ENCODE measurements around the gene CALML3. TPM values are rescaled to one million over a fixed set of nuclear protein-coding genes. Genes with fewer than 3 reads are reported as not detected.

The CALML3 gene
- total and polyA plus RNA-seq, 2 of the 13 experiments (the other 11 are each of a cell fraction or from before 2014, with no cell fraction given) = not detected

DNA sequence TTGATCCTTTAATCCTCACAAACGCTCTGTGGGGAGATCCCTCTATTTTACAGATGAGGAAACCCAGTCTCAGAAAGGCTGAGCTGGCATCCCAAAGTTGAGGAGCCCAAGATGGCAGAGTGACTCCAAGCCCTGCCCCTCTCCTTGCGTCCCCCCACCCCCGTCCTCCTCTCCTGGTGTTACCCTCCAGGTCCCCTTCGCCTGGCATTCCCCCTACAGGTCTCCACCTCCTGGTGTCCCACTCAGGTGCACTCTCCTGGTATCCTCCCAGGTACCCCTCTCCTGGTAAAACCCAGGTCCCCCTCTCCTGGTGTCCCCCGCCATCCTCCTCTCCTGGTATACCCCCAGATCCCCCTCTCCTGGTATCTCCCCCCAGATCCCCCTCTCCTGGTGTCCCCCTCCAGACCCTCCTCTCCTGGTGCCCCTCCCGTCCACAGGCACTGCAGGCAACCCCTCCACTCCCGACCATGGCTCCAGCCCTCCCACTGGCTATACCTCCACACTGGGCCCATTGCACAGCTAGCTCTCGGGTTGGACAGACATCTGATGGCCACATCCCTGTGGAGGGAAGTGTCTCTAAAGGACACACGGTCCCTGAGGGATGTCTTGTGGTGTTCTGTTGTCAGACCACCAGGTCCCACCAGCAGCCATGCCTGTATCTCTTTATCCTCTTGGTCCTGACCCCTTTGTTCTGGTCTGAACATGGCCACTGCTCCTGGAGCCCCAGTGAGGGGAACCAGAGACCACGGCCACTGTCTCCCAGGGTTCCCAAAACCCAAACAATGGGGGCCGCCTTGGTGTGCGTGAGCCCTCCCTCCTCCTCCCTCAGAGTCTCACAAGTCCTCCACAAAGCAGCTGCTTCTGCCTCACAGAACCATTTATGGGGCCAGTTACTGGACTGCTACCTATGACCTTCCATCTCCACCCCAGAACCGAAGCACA is 37.2 kb downstream of the CALML3 start:
- WGBS (ENCODE audit: low lambda C conversion rate) = 70% methylated on average over 13 of the region's 13 CpGs
- no peaks in the 10 kb centered on the region for H3K9me3 ChIP-seq (ENCODE audit: low read length)
- in situ Hi-C loops (cut with HindIII; ENCODE audit: extremely low pct_ligation_motif_present, low pct_unique_long_range_greater_than_20kb) = no loop called here
- ChIA-PET CTCF (ENCODE audit: low intra/inter-chr PET ratio, low total read pairs) (no interaction called here), POLR2A (interaction anchor here (1.5 kb wide), 1 partner anchor 13 kb away, joined by 3 read pairs; no protein-coding TSS in a partner anchor)
- FAIRE-seq (no peak), ATAC-seq (no peak), DNase-seq (ENCODE audit: low spot score) (no peak)
- BruUV-seq (replicated peaks) = no TSS peak
- H3K79me2 ChIP-seq (ENCODE audit: insufficient read depth, low read length) = no peaks in the 10 kb centered on the region
- no peak overlapping the region for H3K4me2 ChIP-seq (ENCODE audit: low read depth, low read length)
- no peak overlapping the region for H3K9ac ChIP-seq (ENCODE audit: insufficient read depth, low read depth, low read length)
- H3K27ac ChIP-seq (ENCODE audit: extremely low read length, insufficient read depth, low read length) = no peak overlapping the region
- peaks cover 74% of the 10 kb centered on the region for H3K4me1 ChIP-seq (ENCODE audit: insufficient read depth, low read length)
- no peak for TF ChIP-seq GFI1 (CRISPR knock-in tag; IDR thresholded peaks at IDR 0.05; ENCODE audit: borderline replicate concordance)
- TF ChIP-seq KDM5A (IDR thresholded peaks at IDR 0.05; ENCODE audit: borderline replicate concordance, low read length) = no peak
- TF ChIP-seq KDM4B (CRISPR knock-in tag; IDR thresholded peaks at IDR 0.05) = no peak
- no peak for TF ChIP-seq ZNF572 (CRISPR knock-in tag; IDR thresholded peaks at IDR 0.05)
- TF ChIP-seq, protein P1, sequence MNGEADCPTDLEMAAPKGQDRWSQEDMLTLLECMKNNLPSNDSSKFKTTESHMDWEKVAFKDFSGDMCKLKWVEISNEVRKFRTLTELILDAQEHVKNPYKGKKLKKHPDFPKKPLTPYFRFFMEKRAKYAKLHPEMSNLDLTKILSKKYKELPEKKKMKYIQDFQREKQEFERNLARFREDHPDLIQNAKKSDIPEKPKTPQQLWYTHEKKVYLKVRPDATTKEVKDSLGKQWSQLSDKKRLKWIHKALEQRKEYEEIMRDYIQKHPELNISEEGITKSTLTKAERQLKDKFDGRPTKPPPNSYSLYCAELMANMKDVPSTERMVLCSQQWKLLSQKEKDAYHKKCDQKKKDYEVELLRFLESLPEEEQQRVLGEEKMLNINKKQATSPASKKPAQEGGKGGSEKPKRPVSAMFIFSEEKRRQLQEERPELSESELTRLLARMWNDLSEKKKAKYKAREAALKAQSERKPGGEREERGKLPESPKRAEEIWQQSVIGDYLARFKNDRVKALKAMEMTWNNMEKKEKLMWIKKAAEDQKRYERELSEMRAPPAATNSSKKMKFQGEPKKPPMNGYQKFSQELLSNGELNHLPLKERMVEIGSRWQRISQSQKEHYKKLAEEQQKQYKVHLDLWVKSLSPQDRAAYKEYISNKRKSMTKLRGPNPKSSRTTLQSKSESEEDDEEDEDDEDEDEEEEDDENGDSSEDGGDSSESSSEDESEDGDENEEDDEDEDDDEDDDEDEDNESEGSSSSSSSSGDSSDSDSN (CRISPR knock-in tag; IDR thresholded peaks at IDR 0.05) = no peak
- TF ChIP-seq DNMT1 (CRISPR knock-in tag; IDR thresholded peaks at IDR 0.05) = no peak
- no peak for TF ChIP-seq SPEN (CRISPR knock-in tag; IDR thresholded peaks at IDR 0.05; ENCODE audit: low read depth)
- no peak for TF ChIP-seq ZNF251 (CRISPR knock-in tag; IDR thresholded peaks at IDR 0.05)
- no peak for TF ChIP-seq MEIS1 (CRISPR knock-in tag; IDR thresholded peaks at IDR 0.05; ENCODE audit: borderline replicate concordance)
- no peak for TF ChIP-seq ONECUT2 (CRISPR knock-in tag; IDR thresholded peaks at IDR 0.05)
- no peak for TF ChIP-seq ZNF788 (CRISPR knock-in tag; IDR thresholded peaks at IDR 0.05; ENCODE audit: borderline replicate concordance)
- TF ChIP-seq, protein P2, sequence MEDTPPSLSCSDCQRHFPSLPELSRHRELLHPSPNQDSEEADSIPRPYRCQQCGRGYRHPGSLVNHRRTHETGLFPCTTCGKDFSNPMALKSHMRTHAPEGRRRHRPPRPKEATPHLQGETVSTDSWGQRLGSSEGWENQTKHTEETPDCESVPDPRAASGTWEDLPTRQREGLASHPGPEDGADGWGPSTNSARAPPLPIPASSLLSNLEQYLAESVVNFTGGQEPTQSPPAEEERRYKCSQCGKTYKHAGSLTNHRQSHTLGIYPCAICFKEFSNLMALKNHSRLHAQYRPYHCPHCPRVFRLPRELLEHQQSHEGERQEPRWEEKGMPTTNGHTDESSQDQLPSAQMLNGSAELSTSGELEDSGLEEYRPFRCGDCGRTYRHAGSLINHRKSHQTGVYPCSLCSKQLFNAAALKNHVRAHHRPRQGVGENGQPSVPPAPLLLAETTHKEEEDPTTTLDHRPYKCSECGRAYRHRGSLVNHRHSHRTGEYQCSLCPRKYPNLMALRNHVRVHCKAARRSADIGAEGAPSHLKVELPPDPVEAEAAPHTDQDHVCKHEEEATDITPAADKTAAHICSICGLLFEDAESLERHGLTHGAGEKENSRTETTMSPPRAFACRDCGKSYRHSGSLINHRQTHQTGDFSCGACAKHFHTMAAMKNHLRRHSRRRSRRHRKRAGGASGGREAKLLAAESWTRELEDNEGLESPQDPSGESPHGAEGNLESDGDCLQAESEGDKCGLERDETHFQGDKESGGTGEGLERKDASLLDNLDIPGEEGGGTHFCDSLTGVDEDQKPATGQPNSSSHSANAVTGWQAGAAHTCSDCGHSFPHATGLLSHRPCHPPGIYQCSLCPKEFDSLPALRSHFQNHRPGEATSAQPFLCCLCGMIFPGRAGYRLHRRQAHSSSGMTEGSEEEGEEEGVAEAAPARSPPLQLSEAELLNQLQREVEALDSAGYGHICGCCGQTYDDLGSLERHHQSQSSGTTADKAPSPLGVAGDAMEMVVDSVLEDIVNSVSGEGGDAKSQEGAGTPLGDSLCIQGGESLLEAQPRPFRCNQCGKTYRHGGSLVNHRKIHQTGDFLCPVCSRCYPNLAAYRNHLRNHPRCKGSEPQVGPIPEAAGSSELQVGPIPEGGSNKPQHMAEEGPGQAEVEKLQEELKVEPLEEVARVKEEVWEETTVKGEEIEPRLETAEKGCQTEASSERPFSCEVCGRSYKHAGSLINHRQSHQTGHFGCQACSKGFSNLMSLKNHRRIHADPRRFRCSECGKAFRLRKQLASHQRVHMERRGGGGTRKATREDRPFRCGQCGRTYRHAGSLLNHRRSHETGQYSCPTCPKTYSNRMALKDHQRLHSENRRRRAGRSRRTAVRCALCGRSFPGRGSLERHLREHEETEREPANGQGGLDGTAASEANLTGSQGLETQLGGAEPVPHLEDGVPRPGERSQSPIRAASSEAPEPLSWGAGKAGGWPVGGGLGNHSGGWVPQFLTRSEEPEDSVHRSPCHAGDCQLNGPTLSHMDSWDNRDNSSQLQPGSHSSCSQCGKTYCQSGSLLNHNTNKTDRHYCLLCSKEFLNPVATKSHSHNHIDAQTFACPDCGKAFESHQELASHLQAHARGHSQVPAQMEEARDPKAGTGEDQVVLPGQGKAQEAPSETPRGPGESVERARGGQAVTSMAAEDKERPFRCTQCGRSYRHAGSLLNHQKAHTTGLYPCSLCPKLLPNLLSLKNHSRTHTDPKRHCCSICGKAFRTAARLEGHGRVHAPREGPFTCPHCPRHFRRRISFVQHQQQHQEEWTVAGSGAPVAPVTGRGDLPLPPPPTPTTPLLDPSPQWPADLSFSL (CRISPR knock-in tag; IDR thresholded peaks at IDR 0.05) = no peak
- no peak for TF ChIP-seq ZNF550 (CRISPR knock-in tag; IDR thresholded peaks at IDR 0.05; ENCODE audit: borderline replicate concordance)
- no peak for TF ChIP-seq HNRNPH1 (optimal IDR thresholded peaks at IDR 0.05; ENCODE audit: low read depth, low read length)
- no peak for TF ChIP-seq GLI4 (CRISPR knock-in tag; IDR thresholded peaks at IDR 0.05; ENCODE audit: borderline replicate concordance)
- H3K4me3 ChIP-seq (replicated peaks in 1 of 3; ENCODE audit: insufficient read depth in 1 of 3, low read depth in 2 of 3, low read length in 3 of 3) = no peak overlapping the region
- no peaks in the 10 kb centered on the region for H4K20me1 ChIP-seq (ENCODE audit: insufficient read depth, low read length)
- H3K36me3 ChIP-seq (replicated peaks in 1 of 2; ENCODE audit: control insufficient read depth in 1 of 2, insufficient read depth in 2 of 2, low read length in 2 of 2) = no peaks in the 10 kb centered on the region
- H2AFZ ChIP-seq (ENCODE audit: low read length) = no peak overlapping the region
- intact Hi-C loops (cut with micrococcal nuclease; ENCODE audit: unreplicated experiment) = no loop called here
- no peaks in the 10 kb centered on the region; a peak in 1 of 5 replicates for H3K27me3 ChIP-seq (ENCODE audit: control insufficient read depth in 1 of 2, insufficient read depth in 2 of 2, low read length in 2 of 2)

Data from HepG2 (cell line).